Measurements from ENCODE around the gene NFATC2. TPM values are rescaled to one million over a fixed set of nuclear protein-coding genes. Genes with fewer than 3 reads are reported as not detected.

Gene NFATC2
- total RNA-seq, 1 donor from 2014 or later, result 1.9 TPM

- no peak overlapping the region for H3K4me3 ChIP-seq (ENCODE audit: low read depth, low read length)
- no peak for DNase-seq (ENCODE audit: low read depth)
- TF ChIP-seq, protein P1, sequence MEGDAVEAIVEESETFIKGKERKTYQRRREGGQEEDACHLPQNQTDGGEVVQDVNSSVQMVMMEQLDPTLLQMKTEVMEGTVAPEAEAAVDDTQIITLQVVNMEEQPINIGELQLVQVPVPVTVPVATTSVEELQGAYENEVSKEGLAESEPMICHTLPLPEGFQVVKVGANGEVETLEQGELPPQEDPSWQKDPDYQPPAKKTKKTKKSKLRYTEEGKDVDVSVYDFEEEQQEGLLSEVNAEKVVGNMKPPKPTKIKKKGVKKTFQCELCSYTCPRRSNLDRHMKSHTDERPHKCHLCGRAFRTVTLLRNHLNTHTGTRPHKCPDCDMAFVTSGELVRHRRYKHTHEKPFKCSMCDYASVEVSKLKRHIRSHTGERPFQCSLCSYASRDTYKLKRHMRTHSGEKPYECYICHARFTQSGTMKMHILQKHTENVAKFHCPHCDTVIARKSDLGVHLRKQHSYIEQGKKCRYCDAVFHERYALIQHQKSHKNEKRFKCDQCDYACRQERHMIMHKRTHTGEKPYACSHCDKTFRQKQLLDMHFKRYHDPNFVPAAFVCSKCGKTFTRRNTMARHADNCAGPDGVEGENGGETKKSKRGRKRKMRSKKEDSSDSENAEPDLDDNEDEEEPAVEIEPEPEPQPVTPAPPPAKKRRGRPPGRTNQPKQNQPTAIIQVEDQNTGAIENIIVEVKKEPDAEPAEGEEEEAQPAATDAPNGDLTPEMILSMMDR (conservative IDR thresholded peaks at IDR 0.05; ENCODE audit: low read depth, low read length), result no peak
Observed at GRCh38 chr20:51383891-51384510, 158.5 kb downstream of the NFATC2 start.

- TF ChIP-seq, protein P1 (conservative IDR thresholded peaks at IDR 0.05; ENCODE audit: low read depth, low read length), result no peak
- DNase-seq (ENCODE audit: low read depth), result no peak
Observed at GRCh38 chr20:51382986-51383821, 159.3 kb downstream of the NFATC2 start.

GRCh38 chr20:51382111-51382985 is 160.2 kb downstream of the NFATC2 start:
- DNase-seq (ENCODE audit: low read depth), result no peak
- TF ChIP-seq, protein P1 (conservative IDR thresholded peaks at IDR 0.05; ENCODE audit: low read depth, low read length), result no peak
- H3K4me3 ChIP-seq (ENCODE audit: low read depth, low read length), result no peak overlapping the region

More at GRCh38 chr20:51382986-51383821, 159.3 kb downstream of the NFATC2 start:
- H3K4me3 ChIP-seq (ENCODE audit: low read depth, low read length), result no peak overlapping the region

- no peak overlapping the region for H3K4me3 ChIP-seq (ENCODE audit: low read depth, low read length)
- DNase-seq (ENCODE audit: low read depth), result no peak
- TF ChIP-seq, protein P1 (conservative IDR thresholded peaks at IDR 0.05; ENCODE audit: low read depth, low read length), result no peak
Observed at GRCh38 chr20:51381557-51381956, 161.0 kb downstream of the NFATC2 start.

DNA sequence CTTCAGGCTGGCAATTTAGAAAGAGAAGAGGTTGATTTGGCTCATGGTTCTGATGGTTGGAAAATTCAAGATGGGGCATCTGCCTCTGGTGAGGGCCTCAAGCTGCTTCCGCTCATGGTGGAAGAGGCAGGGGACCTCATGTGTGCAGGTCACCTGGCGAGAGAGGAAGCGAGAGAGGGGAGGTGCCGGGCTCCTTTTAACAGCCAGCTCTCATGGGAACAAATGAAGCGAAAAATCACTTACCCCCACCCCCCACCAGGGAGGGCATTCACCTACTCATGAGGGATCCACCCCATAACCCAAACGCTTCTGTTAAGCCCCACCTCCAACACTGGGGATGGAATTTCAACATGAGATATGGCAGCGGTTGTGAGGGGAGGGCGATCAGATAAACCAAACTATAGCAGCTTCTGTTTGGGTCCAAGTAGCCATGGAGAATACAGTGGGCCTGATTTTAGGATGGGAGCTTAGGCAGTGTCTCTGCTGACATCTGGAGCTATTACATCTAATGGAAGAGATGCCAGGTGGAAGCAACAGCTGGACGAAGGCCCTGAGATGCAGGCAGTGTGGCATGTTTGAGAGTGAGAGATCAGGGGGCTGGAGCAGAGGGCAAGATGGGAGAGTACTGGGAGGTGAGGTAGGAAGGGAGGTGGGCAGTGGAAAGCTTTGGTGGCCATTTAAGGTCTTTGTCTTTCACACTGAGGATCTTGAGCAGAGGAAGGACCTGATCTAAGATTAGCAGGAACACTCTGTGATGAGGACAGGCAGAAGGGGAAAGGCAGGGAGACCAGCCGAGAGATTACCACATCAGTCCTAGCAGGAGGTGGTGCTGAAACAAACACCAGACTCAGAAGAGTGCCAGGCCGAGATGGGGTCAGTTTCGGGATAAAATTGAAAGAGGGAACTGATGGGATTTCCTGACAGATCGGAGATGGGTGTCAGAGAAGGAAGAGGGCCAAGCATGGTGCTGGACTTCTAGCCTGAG is 161.8 kb downstream of the NFATC2 start:
- TF ChIP-seq, protein P1 (conservative IDR thresholded peaks at IDR 0.05; ENCODE audit: low read depth, low read length), result no peak
- no peak overlapping the region for H3K4me3 ChIP-seq (ENCODE audit: low read depth, low read length)
- DNase-seq (ENCODE audit: low read depth), result no peak

All from epithelial cell of proximal tubule (primary cell).